ENCODE measurements around the gene MOB3B. TPM values are rescaled to one million over a fixed set of nuclear protein-coding genes. Genes with fewer than 3 reads are reported as not detected.

The MOB3B gene
- polyA plus RNA-seq, 1 of the 3 experiments (the other 2 are of a cell fraction): 0.90 TPM

- no peaks in the 10 kb centered on the region for H3F3A ChIP-seq (replicated peaks; ENCODE audit: insufficient read depth)
- H3K9me2 ChIP-seq: no peaks in the 10 kb centered on the region
- DNase-seq: no peak
- H3K4me3 ChIP-seq (ENCODE audit: low read depth in 2 of 2, low read length in 1 of 2): no peak overlapping the region
- peaks cover 0 to 13% of the 10 kb centered on the region in 2 experiments; a peak in 1 of 4 replicates for H3K4me1 ChIP-seq (ENCODE audit: control insufficient read depth in 1 of 2, insufficient read depth in 2 of 2, low read depth in 1 of 2, low read length in 1 of 2)
- TF ChIP-seq, protein P1, sequence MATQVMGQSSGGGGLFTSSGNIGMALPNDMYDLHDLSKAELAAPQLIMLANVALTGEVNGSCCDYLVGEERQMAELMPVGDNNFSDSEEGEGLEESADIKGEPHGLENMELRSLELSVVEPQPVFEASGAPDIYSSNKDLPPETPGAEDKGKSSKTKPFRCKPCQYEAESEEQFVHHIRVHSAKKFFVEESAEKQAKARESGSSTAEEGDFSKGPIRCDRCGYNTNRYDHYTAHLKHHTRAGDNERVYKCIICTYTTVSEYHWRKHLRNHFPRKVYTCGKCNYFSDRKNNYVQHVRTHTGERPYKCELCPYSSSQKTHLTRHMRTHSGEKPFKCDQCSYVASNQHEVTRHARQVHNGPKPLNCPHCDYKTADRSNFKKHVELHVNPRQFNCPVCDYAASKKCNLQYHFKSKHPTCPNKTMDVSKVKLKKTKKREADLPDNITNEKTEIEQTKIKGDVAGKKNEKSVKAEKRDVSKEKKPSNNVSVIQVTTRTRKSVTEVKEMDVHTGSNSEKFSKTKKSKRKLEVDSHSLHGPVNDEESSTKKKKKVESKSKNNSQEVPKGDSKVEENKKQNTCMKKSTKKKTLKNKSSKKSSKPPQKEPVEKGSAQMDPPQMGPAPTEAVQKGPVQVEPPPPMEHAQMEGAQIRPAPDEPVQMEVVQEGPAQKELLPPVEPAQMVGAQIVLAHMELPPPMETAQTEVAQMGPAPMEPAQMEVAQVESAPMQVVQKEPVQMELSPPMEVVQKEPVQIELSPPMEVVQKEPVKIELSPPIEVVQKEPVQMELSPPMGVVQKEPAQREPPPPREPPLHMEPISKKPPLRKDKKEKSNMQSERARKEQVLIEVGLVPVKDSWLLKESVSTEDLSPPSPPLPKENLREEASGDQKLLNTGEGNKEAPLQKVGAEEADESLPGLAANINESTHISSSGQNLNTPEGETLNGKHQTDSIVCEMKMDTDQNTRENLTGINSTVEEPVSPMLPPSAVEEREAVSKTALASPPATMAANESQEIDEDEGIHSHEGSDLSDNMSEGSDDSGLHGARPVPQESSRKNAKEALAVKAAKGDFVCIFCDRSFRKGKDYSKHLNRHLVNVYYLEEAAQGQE (IDR thresholded peaks at IDR 0.05; ENCODE audit: low read depth, low read length): no peak
- no peak overlapping the region for H2AFZ ChIP-seq (ENCODE audit: low read depth)
- H3K27ac ChIP-seq (ENCODE audit: low read depth in 2 of 2, low read length in 1 of 2): no peak overlapping the region
- ChIA-PET CTCF (interaction anchor here (1.0 to 1.1 kb wide), 2 partner anchors 195 to 210 kb away, joined by 3 read pairs; no protein-coding TSS in a partner anchor), POLR2A (no interaction called here)
- H3K4me2 ChIP-seq: no peak overlapping the region
- no peaks in the 10 kb centered on the region for H3K27me3 ChIP-seq (ENCODE audit: insufficient read depth)
- H4K20me1 ChIP-seq (ENCODE audit: insufficient read depth): no peaks in the 10 kb centered on the region
- H3K79me2 ChIP-seq (ENCODE audit: insufficient read depth): no peaks in the 10 kb centered on the region
- H3K9ac ChIP-seq: no peak overlapping the region
- H3K36me3 ChIP-seq (replicated peaks in 1 of 2; ENCODE audit: control insufficient read depth in 1 of 2, insufficient read depth in 2 of 2, low read length in 1 of 2): no peaks in the 10 kb centered on the region
- H3K9me3 ChIP-seq: no peaks in the 10 kb centered on the region
- WGBS (ENCODE audit: low lambda C conversion rate): 86% methylated on average over 7 of the region's 9 CpGs
Measured at GRCh38 chr9:27338527-27338903, 191.1 kb downstream of the MOB3B start.

DNA sequence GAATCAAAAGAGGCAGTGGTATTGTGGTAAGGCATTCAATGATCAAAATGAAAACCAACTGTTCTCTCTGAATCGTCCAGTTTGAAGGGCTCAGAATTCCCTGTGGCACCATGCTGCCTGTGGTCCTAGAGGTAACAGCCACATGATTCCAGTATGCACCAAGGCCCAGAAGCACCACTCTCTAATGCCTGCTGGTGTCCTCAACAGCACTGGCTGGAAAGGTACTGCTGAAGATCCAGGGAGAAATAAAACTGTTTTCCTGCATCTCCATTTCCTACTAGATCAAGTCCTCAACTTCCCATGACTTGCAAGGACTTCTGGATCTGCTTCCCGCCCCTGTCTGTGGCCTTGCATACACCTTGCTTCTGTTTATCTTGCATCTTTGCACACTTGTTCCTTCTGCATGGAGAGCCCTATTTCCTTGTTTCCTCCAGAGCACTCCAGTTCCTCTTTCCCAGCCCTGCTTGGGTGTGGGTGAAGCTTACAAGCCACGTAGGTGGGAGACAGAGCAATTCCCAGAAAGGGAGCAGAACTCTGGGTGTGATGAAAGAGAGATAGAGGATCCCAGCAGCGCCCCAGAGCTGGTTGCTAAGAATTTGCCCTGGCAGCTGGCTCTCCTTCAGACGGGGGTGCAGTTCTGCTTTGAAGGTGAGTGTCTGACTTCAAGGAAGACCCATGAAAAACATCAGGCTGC, 191.6 kb downstream of the MOB3B start:
- TF ChIP-seq CHD2 (IDR thresholded peaks at IDR 0.05; ENCODE audit: low read length, partially characterized antibody): no peak
- no peak for TF ChIP-seq USF1 (IDR thresholded peaks at IDR 0.05; ENCODE audit: borderline replicate concordance, low read depth)
- no peak for TF ChIP-seq FOSL2 (IDR thresholded peaks at IDR 0.05; ENCODE audit: borderline replicate concordance, low read depth)
- TF ChIP-seq, protein P2, sequence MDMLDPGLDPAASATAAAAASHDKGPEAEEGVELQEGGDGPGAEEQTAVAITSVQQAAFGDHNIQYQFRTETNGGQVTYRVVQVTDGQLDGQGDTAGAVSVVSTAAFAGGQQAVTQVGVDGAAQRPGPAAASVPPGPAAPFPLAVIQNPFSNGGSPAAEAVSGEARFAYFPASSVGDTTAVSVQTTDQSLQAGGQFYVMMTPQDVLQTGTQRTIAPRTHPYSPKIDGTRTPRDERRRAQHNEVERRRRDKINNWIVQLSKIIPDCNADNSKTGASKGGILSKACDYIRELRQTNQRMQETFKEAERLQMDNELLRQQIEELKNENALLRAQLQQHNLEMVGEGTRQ (IDR thresholded peaks at IDR 0.05; ENCODE audit: borderline replicate concordance, low read depth, low read length): no peak
- TF ChIP-seq ELF1 (IDR thresholded peaks at IDR 0.05): no peak
- TF ChIP-seq NRF1 (IDR thresholded peaks at IDR 0.05; ENCODE audit: low read depth, low read length): no peak
- TF ChIP-seq, protein P3, sequence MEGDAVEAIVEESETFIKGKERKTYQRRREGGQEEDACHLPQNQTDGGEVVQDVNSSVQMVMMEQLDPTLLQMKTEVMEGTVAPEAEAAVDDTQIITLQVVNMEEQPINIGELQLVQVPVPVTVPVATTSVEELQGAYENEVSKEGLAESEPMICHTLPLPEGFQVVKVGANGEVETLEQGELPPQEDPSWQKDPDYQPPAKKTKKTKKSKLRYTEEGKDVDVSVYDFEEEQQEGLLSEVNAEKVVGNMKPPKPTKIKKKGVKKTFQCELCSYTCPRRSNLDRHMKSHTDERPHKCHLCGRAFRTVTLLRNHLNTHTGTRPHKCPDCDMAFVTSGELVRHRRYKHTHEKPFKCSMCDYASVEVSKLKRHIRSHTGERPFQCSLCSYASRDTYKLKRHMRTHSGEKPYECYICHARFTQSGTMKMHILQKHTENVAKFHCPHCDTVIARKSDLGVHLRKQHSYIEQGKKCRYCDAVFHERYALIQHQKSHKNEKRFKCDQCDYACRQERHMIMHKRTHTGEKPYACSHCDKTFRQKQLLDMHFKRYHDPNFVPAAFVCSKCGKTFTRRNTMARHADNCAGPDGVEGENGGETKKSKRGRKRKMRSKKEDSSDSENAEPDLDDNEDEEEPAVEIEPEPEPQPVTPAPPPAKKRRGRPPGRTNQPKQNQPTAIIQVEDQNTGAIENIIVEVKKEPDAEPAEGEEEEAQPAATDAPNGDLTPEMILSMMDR (IDR thresholded peaks at IDR 0.05): no peak
- TF ChIP-seq, protein P4, sequence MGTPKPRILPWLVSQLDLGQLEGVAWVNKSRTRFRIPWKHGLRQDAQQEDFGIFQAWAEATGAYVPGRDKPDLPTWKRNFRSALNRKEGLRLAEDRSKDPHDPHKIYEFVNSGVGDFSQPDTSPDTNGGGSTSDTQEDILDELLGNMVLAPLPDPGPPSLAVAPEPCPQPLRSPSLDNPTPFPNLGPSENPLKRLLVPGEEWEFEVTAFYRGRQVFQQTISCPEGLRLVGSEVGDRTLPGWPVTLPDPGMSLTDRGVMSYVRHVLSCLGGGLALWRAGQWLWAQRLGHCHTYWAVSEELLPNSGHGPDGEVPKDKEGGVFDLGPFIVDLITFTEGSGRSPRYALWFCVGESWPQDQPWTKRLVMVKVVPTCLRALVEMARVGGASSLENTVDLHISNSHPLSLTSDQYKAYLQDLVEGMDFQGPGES (IDR thresholded peaks at IDR 0.05; ENCODE audit: low read depth, low read length): no peak
- no peak for TF ChIP-seq POLR2AphosphoS5 (IDR thresholded peaks at IDR 0.05; ENCODE audit: low read depth, low read length)
- TF ChIP-seq GABPA (IDR thresholded peaks at IDR 0.05; ENCODE audit: low read depth): no peak
- no peak for TF ChIP-seq ZBTB33 (IDR thresholded peaks at IDR 0.05; ENCODE audit: borderline replicate concordance, low read depth)
- no peak for TF ChIP-seq FOXM1 (IDR thresholded peaks at IDR 0.05; ENCODE audit: low read depth)
- H3K9me2 ChIP-seq: no peaks in the 10 kb centered on the region
- no peak overlapping the region for H3K9ac ChIP-seq
- H3K9me3 ChIP-seq: no peaks in the 10 kb centered on the region
- no peak for DNase-seq
- peaks cover 0 to 17% of the 10 kb centered on the region in 2 experiments; a peak in 1 of 4 replicates for H3K4me1 ChIP-seq (ENCODE audit: control insufficient read depth in 1 of 2, insufficient read depth in 2 of 2, low read depth in 1 of 2, low read length in 1 of 2)
- H3K27me3 ChIP-seq (ENCODE audit: insufficient read depth): no peaks in the 10 kb centered on the region
- POLR2A ChIA-PET: no interaction called here
- no peaks in the 10 kb centered on the region for H3K36me3 ChIP-seq (replicated peaks in 1 of 2; ENCODE audit: control insufficient read depth in 1 of 2, insufficient read depth in 2 of 2, low read length in 1 of 2)
- no peak overlapping the region for H3K27ac ChIP-seq (ENCODE audit: low read depth in 2 of 2, low read length in 1 of 2)
- H3K79me2 ChIP-seq (ENCODE audit: insufficient read depth): no peaks in the 10 kb centered on the region
- 75% methylated on average over 5 of the region's 5 CpGs for WGBS (ENCODE audit: low lambda C conversion rate)
- no peak overlapping the region for H3K4me2 ChIP-seq
- H4K20me1 ChIP-seq (ENCODE audit: insufficient read depth): no peaks in the 10 kb centered on the region
- H3F3A ChIP-seq (replicated peaks; ENCODE audit: insufficient read depth): no peaks in the 10 kb centered on the region
- no peak overlapping the region for H3K4me3 ChIP-seq (ENCODE audit: low read depth in 2 of 2, low read length in 1 of 2)
- H2AFZ ChIP-seq (ENCODE audit: low read depth): no peak overlapping the region
- CTCF ChIA-PET: interaction anchor here (0.6 to 1.1 kb wide), 3 partner anchors 191 to 210 kb away, joined by 3 read pairs; partner anchors contain the start of gene MOB3B
